ENCODE data around the gene RDH5.

Gene RDH5

DNA sequence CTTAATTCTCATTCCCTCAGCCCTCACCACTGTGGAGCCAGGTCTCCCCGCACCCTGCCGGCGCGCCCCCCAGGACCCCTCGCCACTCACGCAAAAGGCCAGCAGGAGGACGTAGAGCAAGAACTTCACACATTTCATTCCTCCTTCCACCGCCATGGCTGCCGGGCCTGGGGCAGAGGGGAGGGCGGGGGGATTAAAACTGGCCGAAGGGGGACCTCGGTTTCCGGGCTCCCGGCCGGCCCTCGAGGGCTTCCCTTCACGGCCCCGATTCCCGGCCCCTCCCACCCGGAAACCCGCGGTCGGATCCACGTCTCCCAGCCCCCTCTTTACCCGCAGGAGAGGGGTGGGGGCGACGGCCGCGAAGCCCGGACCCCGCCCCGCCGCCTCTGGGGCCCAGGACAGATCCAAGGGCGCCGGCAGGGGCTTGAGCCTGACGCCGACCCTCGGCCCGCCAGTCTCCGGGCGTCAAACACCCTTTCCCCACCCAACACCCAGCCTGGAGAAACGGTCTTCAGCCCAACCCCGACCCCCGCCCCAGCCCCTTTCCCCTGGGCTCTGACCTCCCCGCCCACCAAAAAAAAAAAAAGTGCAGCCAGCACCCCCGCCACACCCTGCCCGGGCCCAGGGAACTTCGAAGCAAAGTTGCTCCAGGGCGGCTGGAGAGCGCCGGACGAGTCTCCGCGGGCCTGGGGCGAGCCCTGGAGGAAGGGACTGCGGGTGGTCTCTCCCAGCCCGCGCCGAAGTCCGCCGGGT is 8.2 kb downstream of the RDH5 start:
- DNase-seq (ENCODE audit: low spot score), result peak; percentile 77

GRCh38 chr12:55728939-55729818 is 9.0 kb downstream of the RDH5 start, which contains the start of gene CD63:
TSS of gene CD63 (minus strand) at chr12:55729009. CDS start at chr12:55728341, 668 bp downstream.
- peak; percentile 95 for DNase-seq (ENCODE audit: low spot score)

GRCh38 chr12:55729819-55730818 is 9.9 kb downstream of the RDH5 start:
- DNase-seq (ENCODE audit: low spot score), result peak; percentile 84

DNA sequence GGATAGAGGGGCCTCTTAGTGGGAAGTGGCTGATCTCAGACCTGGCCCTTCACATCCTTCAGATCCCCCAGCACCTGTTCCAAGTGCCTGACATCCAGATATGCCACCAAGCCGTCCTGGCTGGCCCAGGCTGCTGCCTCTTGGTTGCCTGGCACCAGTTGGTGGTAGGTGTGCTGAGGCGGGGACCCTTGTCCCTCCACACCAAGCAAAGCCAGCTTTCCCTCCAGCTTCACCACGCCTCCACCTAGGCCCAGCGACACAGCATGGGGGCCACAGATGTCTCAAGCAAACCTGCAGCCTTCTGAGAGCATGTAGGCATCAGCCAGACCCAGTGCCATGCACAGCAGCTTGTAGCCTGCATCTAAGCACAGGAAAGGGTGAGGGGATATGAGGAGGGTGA is 12.1 kb downstream of the RDH5 start:
- DNase-seq (ENCODE audit: low spot score), result no peak

DNA sequence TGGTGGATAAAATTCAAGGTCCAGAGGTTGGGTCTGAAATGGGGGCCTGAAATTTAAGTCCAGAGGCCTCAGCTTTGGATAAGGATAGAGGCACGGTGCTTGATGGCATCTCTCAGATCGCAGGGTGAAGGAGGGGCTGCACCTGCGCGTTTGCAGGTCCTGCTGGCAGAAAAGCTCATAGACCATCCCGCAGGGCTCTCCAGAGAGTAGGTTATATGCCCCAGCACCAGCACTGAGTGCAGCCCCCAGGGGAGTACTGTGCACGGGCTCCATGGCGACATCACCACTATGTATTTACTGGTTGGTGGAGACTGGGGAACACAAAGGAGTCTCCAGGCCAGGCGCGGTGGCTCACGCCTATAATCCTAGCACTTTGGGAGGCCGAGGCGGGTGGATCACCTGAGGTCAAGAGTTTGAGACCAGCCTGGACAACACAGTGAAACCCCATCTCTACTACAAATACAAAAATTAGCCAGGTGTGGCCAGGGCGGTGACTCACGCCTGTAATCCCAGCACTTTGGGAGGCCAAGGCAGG is 12.9 kb downstream of the RDH5 start:
- no peak for DNase-seq (ENCODE audit: low spot score)

DNA sequence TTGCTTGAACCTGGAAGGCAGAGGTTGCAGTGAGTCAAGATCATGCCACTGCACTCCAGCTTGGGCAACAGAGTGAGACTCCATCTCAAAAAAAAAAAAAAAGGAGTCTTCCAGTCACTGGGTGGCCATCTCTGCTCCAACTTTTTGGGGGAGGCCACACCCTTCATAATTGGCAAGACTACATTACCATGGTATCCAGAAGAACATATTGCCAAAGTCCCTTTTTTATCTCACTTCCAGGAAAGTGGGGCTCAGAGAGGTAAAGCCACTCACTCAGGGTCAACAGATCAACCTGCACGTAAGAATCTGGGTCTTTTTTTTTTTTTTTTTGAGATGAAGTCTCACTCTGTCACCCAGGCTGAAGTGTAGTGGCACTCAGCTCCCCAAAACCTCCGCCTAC is 13.7 kb downstream of the RDH5 start:
- DNase-seq (ENCODE audit: low spot score), result no peak

GRCh38 chr12:55734595-55734994 is 14.4 kb downstream of the RDH5 start:
- no peak for DNase-seq (ENCODE audit: low spot score)

GRCh38 chr12:55736076-55736475 is 15.9 kb downstream of the RDH5 start:
- DNase-seq (ENCODE audit: low spot score), result no peak

- DNase-seq (ENCODE audit: low spot score), result peak; percentile 70
Observed at GRCh38 chr12:55736780-55737580, 16.8 kb downstream of the RDH5 start.

GRCh38 chr12:55737581-55738122 is 17.5 kb downstream of the RDH5 start:
- no peak for DNase-seq (ENCODE audit: low spot score)

DNA sequence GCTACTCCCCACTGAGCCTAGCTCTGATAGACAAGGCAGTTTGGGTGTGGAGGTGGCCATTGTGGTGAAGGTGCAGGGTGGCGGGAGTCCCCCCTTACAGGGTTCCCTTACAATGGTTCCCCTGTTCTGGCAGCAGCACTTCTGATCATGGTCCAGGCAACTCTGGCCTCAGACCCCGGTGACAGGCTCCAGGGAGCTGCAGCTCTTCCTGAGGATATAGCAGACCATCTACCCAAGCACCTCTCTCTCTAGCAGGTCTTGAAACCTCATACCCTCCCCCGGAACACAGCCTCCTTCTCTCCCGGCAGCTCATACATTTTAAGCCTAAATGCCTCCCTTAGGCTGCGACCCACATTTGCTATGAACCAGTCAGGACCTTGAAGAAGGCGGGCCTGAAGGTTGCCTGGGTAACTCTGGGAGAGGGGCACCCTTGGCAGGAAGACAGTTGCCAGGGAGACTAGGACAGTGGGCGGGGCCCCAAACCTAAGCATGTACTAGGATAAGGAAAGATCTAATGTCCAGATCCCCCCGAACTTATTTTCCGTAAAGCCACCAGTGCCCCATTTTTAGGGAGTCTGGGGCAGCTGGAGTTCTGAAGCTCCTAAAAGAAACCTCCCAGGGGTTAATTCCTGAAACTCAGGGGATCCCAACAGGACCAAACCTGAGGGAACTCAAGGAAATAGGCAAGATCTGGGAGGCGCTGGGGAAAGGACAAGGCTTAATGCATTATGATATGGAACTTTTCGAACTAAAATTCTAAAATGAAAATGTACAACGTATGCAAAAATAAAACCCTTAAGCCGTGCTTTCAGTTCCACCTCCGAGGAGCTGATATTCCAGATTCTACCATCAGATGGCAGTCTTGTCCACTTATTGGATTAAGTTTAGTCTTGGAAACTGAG is 18.2 kb downstream of the RDH5 start:
- DNase-seq (ENCODE audit: low spot score), result peak; percentile 83

DNA sequence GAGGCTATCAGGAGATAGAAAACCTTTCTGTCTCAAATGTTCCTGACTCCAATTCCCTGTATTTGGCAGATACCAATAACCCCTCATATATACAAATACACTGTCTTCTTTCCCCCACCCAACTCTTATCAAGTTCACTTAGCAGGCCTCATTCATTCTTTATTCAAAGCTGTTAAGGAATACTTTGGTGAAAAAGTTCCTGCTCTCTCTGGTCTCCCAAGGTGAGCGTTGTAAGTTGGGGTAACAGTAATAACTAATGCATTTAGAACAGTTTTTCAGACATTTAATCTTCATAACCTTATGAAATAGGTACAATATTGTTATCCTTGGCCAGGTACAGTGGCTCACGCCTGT is 18.8 kb downstream of the RDH5 start:
- no peak for DNase-seq (ENCODE audit: low spot score)

GRCh38 chr12:55741931-55742680 is 21.9 kb downstream of the RDH5 start:
- no peak for DNase-seq (ENCODE audit: low spot score)

DNA sequence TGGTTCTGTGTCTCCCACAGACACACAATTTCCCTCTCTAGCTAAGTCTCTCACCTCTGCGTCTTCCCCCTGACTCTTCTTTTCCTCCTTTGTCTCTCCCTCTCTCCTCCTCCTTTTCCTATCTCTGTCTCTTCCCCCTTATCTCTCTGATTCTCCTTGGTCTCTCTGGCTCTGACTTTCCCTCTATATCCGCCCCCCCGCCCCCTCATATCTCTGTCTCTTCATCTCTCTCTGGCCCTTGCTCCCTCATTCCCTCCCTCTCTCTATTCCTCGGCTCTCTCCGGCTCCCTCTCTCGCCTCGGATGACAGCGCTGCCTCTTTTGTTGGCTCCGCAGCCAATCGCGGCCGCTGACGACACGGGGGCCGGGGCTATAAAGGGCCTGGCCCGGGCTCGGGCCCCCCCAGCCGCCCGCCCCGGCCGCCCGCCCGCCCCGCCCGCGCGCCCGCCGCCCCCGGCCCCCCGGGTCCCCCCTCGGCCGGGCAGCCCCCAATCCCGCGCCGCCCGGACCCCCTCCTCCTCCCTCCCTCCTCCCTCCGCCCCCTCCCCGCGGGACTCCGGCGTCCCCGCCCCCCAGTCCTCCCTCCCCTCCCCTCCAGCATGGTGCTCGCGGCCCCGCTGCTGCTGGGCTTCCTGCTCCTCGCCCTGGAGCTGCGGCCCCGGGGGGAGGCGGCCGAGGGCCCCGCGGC is 22.7 kb downstream of the RDH5 start, which contains the start of gene GDF11:
Gene GDF11 (plus strand): TSS at position 404 of the 687 bp plus-strand sequence. CDS start 195 bp downstream, at position 599.
- peak; percentile 82 for DNase-seq (ENCODE audit: low spot score)

DNA sequence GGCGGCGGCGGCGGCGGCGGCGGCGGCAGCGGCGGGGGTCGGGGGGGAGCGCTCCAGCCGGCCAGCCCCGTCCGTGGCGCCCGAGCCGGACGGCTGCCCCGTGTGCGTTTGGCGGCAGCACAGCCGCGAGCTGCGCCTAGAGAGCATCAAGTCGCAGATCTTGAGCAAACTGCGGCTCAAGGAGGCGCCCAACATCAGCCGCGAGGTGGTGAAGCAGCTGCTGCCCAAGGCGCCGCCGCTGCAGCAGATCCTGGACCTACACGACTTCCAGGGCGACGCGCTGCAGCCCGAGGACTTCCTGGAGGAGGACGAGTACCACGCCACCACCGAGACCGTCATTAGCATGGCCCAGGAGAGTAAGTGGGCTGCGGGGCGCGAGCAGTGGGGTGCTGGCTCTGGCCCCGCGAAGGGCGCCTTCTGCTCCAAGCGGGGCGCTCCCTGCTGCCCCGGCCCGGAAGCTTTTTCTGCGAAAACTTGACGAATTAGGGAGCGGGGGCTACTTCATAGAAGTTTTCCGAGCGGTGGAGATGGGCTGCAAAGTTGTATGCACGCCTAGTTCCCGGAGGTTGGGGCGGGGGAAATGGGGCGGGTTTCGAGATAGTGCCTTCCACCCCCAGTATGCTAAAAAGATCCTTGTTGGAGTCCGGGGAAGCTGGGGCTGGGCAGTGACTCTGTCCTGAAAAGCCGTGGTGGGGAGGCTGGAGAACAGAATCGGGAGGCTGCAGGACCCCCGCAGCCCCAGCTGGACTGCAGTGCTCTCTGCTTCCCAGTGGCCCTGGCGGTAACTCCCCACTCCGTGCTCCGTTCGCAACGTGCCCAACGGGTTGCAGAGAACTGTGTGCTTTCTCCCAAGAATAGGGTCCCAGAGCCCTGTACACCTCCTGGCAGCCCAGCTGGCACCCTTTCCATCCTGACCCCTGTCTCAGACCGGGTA is 23.5 kb downstream of the RDH5 start:
- no peak for DNase-seq (ENCODE audit: low spot score)

DNA sequence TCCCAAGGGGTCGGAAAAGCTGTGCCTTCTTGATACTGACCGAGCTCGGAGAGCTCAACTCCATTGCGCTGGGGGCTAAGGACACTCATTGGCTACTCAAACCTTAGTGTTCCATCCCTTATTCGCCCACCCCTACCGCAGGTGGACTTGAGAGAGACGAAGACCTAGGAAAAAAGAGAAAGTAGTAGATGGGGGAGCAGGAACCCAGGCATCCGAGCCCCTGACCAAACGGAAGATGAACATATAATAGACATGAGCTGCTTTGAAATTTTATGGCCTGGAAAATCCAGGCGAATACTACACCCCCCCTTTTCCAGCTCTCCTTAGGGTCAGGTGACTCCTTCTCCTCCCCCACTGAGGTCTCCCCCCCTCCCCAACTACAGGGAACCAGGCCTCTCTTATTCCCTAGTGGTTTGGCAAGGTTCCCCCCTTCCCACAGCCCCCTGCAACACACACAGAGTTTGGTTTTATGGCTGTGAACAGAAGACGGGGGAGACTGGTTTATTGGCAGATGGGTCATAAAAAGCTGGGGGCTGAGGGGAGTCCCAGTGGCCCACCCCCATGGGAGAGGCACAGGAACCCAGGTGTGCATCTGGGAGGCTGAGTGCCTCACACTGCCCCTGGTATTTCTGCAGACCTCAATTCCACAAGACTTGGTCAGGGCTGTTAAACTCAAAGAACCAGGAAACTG is 24.3 kb downstream of the RDH5 start:
- DNase-seq (ENCODE audit: low spot score), result no peak

Measured in globus pallidus (tissue), 1 donor.